ENCODE results near the gene HSPB9.
A peak's percentile ranks its signal among the peaks of the same experiment; 100 is the strongest.

HSPB9 gene

GRCh38 chr17:42101513-42102292 lies 20.9 kb upstream of the HSPB9 start:
- DNase-seq: peak; percentile 36 to 69 (median 47)

GRCh38 chr17:42103221-42103954 lies 19.2 kb upstream of the HSPB9 start:
- DNase-seq: no peak

GRCh38 chr17:42104264-42104663 lies 18.3 kb upstream of the HSPB9 start:
- DNase-seq: no peak

GRCh38 chr17:42106009-42106408 lies 16.6 kb upstream of the HSPB9 start:
- DNase-seq: no peak

GRCh38 chr17:42107124-42107523 lies 15.5 kb upstream of the HSPB9 start:
- no peak for DNase-seq

- peak in 1 of 3 experiments; percentile 93 for DNase-seq
Measured at GRCh38 chr17:42107597-42108576, 14.7 kb upstream of the HSPB9 start.

- DNase-seq: no peak
Measured at GRCh38 chr17:42109086-42109485, 13.5 kb upstream of the HSPB9 start.

GRCh38 chr17:42110301-42111264 lies 12.0 kb upstream of the HSPB9 start:
- DNase-seq: no peak

GRCh38 chr17:42111265-42111636 lies 11.4 kb upstream of the HSPB9 start:
- DNase-seq: no peak

- DNase-seq: peak in 1 of 3 experiments; percentile 10
Measured at GRCh38 chr17:42111871-42112551, 10.6 kb upstream of the HSPB9 start.

GRCh38 chr17:42112552-42113176 lies 9.9 kb upstream of the HSPB9 start, which contains the start of gene DHX58:
Gene DHX58 (minus strand): TSS chr17:42112714. CDS start chr17:42111892, 822 bp downstream.
- DNase-seq: peak in 1 of 3 experiments; percentile 80

GRCh38 chr17:42113293-42114069 lies 9.1 kb upstream of the HSPB9 start:
- DNase-seq: no peak

GRCh38 chr17:42114118-42114517 lies 8.5 kb upstream of the HSPB9 start:
- no peak for DNase-seq

- DNase-seq: peak; percentile 43 to 79 (median 78)
Measured at GRCh38 chr17:42116705-42117396, 5.8 kb upstream of the HSPB9 start.

- no peak for DNase-seq
Measured at GRCh38 chr17:42117397-42118125, 5.0 kb upstream of the HSPB9 start.

GRCh38 chr17:42118126-42118510 lies 4.5 kb upstream of the HSPB9 start:
- no peak for DNase-seq

- DNase-seq: peak in 2 of 3 experiments; percentile 11 to 42
Measured at GRCh38 chr17:42118545-42118944, 4.1 kb upstream of the HSPB9 start.

- DNase-seq: no peak
Measured at GRCh38 chr17:42119301-42119700, 3.3 kb upstream of the HSPB9 start.

Data from NCI-H1417 (cell line).